HTERT RPE-1 (cell line): Measurements from ENCODE around the gene CRMP1.

Experiments used
- in situ Hi-C: fragments of 300-500 bp; cut with MboI; formaldehyde crosslinking; loops from 4 replicates; pipeline ENCODE4 v1.14.3; 2020; ENCODE audit warnings: low sequenced_read_pairs

CRMP1 gene

GRCh38 chr4:5801696-5802095 lies 91.2 kb downstream of the CRMP1 start:
- in situ Hi-C loops = no loop called here

- in situ Hi-C loops = no loop called here
These were observed 92.4 kb downstream of the CRMP1 start for GRCh38 chr4:5800496-5800895.

GRCh38 chr4:5799406-5799805 lies 93.5 kb downstream of the CRMP1 start:
- in situ Hi-C loops = no loop called here

- in situ Hi-C loops = no loop called here
These were observed 93.9 kb downstream of the CRMP1 start for GRCh38 chr4:5798946-5799345.

GRCh38 chr4:5798462-5798861 lies 94.4 kb downstream of the CRMP1 start:
- in situ Hi-C loops = no loop called here

- in situ Hi-C loops = no loop called here
These were observed 95.0 kb downstream of the CRMP1 start for GRCh38 chr4:5797866-5798265.

GRCh38 chr4:5796976-5797375 lies 95.9 kb downstream of the CRMP1 start:
- in situ Hi-C loops = no loop called here

GRCh38 chr4:5795580-5795979 lies 97.3 kb downstream of the CRMP1 start:
- in situ Hi-C loops = no loop called here

- in situ Hi-C loops = no loop called here
These were observed 99.4 kb downstream of the CRMP1 start for GRCh38 chr4:5793514-5793913.

GRCh38 chr4:5791654-5792053 lies 101.2 kb downstream of the CRMP1 start:
- in situ Hi-C loops = no loop called here

- in situ Hi-C loops = no loop called here
These were observed 102.4 kb downstream of the CRMP1 start for GRCh38 chr4:5790546-5790857.

- in situ Hi-C loops = no loop called here
These were observed 103.7 kb downstream of the CRMP1 start for GRCh38 chr4:5789141-5789540.

GRCh38 chr4:5788144-5788543 lies 104.7 kb downstream of the CRMP1 start:
- in situ Hi-C loops = no loop called here

GRCh38 chr4:5787311-5787710 lies 105.6 kb downstream of the CRMP1 start:
- in situ Hi-C loops = no loop called here

GRCh38 chr4:5785806-5786680 lies 106.8 kb downstream of the CRMP1 start:
- in situ Hi-C loops = no loop called here

- in situ Hi-C loops = no loop called here
These were observed 107.8 kb downstream of the CRMP1 start for GRCh38 chr4:5784960-5785611.

GRCh38 chr4:5784021-5784420 lies 108.9 kb downstream of the CRMP1 start:
- in situ Hi-C loops = no loop called here

- in situ Hi-C loops = no loop called here
These were observed 109.4 kb downstream of the CRMP1 start for GRCh38 chr4:5783486-5783885.

- in situ Hi-C loops = no loop called here
These were observed 109.9 kb downstream of the CRMP1 start for GRCh38 chr4:5782829-5783476.

GRCh38 chr4:5781691-5782090 lies 111.2 kb downstream of the CRMP1 start:
- in situ Hi-C loops = no loop called here

- in situ Hi-C loops = no loop called here
These were observed 111.9 kb downstream of the CRMP1 start for GRCh38 chr4:5780831-5781480.

- in situ Hi-C loops = no loop called here
These were observed 116.4 kb downstream of the CRMP1 start for GRCh38 chr4:5776510-5776909.
